GM12874 (cell line): ENCODE results near the gene MAST4.

Experiments used
- TF ChIP-seq, protein P1 (sequence below): IDR thresholded peaks from 2 replicates; pipeline ENCODE4 v1.5.1; 2011; ENCODE audit warnings: low read depth, mild to moderate bottlenecking, control low read depth, low read length, moderate library complexity; ENCODE audit not compliant: insufficient read depth

The MAST4 gene

DNA sequence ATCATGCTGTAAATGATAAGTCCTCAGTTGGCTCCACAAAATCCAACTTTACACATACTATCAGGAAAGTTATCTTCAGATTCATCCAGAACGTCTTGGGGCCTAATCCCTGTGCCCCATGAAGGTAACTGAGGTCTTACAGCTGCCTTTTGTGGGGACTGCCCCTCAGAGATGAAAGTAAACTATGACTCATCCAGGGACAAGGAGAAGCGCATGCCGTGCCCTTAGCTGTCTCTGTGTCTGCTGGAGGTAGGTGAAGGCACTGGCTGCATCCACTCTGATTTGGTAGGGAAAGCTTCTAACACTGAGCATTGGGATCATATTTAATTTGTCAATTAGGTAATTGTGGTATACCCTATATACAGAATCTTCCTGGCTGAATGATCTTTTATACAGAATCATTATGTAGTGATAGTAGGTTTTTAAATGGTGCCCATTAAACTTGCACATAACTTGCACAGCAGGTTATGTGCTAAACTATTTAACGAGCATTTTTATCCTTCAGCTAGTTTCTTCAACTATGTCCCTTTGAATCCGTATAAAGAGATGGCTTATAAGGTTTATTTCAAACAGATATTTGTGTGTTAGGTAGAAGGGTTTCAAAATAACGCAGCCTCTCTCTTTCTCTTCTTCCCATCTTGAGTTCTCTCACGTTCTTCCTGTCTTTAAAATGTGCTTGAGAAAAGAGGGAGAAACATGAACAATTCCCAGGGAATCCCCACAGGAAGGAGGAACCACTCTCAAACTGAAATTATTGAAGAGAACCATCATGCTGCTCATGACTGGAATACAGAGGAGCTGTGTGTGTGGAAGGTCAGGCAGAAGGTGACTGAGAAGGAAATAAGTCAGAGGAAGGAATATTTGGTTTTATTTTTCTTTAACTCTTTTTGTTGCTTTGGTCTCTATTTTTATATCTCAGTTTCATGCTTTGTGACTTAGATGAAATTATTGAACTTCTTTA, 349.5 kb downstream of the MAST4 start:
- TF ChIP-seq, protein P1, sequence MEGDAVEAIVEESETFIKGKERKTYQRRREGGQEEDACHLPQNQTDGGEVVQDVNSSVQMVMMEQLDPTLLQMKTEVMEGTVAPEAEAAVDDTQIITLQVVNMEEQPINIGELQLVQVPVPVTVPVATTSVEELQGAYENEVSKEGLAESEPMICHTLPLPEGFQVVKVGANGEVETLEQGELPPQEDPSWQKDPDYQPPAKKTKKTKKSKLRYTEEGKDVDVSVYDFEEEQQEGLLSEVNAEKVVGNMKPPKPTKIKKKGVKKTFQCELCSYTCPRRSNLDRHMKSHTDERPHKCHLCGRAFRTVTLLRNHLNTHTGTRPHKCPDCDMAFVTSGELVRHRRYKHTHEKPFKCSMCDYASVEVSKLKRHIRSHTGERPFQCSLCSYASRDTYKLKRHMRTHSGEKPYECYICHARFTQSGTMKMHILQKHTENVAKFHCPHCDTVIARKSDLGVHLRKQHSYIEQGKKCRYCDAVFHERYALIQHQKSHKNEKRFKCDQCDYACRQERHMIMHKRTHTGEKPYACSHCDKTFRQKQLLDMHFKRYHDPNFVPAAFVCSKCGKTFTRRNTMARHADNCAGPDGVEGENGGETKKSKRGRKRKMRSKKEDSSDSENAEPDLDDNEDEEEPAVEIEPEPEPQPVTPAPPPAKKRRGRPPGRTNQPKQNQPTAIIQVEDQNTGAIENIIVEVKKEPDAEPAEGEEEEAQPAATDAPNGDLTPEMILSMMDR = no peak

DNA sequence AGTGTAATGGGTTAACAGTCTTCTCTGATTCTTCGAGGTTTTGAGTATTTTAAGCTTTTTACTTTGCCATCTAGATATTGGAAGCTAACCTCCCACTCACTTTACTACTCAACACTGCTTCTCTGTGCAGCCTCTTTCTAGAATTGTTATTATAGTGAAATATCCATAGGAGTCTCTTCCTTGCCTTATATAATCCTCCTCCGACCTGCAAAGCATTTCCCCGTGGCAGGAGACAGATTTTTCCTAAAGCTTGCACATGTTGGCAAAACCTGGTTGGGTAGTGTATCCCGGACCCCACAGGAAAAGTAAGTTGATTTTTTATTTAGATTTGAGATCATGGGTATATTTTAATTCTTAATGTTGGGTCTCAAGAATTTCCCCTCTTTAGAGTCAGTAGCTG, 351.3 kb downstream of the MAST4 start:
- TF ChIP-seq, protein P1 = no peak

DNA sequence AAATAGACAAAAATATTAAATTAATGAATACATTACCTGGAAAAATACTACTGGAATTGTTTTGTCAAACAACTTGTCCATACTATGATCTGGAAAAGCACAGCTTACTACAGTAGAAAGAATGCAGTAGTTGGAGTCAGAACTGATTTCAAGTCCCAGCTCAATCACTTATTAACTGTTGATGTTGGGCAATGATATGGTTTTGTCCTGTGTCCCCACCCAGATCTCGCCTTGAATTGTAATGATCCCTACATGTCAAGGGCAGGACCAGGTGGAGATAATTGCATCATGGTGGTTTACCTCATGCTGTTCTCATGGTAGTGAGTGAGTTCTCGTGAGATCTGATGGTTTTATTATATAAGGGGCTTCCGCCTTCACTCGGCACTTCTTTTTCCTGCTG, 352.9 kb downstream of the MAST4 start:
- TF ChIP-seq, protein P1 = no peak

DNA sequence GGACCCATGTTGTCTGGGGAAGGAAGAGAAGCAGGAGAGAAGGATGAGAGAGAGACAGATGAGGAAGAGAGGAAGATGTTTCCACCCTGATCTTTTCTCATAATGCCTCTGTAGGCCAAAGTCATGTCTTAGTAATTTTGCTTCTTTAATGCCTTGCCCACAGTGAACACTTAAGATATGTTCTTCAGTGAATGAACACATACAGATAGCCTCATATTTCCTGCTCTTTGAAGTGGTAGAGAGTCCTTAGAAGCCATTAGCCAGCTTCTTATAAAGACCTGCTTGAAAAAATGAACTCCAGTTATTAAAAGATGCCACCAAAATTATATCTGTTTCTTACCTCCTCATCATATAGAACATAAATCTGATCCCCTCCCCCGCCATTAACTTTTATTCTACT, 356.0 kb downstream of the MAST4 start:
- TF ChIP-seq, protein P1 = no peak

DNA sequence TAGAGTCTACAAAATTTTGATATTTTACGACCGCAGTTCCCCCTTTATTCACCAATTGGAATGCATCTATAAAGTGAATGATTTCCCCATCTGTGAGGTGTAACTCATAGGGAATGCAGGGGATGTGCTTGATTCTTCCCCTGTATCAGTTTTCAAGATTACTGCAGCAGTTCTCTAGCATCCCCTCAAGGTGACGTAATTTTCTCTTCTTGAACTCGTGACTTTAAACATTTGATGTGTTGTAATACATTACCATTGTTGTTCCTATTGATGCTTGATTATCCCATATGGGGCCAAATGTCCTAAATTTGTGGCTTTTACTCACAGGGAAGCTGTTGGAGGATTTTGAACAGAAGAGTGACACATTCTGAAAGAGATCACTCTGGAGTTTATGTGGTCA, 360.2 kb downstream of the MAST4 start:
- TF ChIP-seq, protein P1 = no peak

DNA sequence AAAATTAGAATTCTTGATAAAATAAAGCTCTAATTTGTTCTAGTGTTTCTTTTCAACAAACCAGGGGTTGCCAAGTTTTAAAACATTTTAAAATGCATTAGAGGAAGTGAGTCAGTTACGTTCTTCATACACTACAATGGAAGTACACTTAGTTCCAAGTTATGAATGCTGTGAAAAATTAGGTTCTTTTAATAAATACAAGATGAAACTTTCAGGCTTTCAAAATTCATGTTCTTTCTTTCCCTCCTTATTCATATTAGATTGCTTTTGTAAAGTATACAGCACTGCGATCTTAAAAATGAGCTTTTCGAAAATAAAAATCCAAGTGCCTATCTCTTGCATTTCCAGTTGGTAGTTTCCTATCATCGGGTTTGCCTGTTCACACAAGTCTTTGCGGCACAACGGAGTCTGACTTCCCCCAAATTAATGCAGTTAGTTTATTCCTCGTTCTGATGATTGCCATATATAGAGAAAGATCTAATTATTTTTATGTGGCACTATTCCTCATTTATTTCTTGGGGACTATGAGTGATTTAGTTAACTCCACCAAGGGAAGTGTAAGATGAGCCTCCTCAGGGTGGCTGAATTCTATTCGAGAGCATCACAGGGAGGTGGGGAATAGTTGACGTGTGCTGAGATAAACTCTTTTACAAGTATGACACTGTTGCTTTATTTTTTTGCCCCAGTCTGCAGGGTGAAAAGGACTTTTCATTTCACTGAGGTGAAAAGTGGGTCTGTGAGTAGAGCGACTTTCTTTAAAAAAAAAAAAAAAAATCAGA, 362.2 kb downstream of the MAST4 start:
- TF ChIP-seq, protein P1 = no peak

DNA sequence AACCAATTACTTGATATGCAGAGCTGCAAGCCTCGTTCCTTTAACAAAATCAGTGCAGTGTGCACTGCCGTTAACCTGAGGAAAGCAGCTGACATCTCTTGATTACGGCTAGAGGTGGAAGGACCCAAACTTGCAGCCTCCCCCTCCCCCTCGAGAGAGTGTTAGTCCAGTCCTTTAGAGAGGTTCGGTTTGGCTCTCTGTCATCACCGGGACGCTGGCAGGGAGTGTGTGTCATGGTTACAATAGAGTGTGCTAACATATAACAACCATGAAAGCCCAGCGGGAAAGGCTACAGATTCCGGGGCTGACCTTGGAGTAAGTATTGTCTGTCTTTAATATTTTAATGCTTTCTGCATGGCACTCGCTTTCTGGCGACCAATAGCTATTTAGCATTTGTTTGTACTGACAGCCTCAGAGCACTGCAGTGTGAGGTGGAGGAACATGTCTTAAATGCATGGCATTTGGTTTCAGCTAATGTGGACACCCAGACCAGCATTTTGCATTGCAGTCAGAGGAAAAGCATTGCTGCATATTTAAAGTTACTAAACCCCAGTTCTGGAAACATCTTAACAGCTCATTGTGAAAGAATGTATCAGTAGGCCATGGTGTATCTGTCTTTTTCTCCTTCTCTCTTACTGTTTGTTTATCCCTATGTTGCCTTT, 362.9 kb downstream of the MAST4 start:
- TF ChIP-seq, protein P1 = no peak
